Esophagus muscularis mucosa (tissue), 4 donors: ENCODE data around the gene PDE8B. TPM values are rescaled to one million over a fixed set of nuclear protein-coding genes. Genes with fewer than 3 reads are reported as not detected.
A peak's percentile ranks its signal among the peaks of the same experiment; 100 is the strongest.

ENCODE experiments used
- DNase-seq: peaks from one replicate; pipeline ENCODE4 v3.0.0-alpha.2; 2017; ENCODE audit errors: extremely low spot score
- H3K27ac ChIP-seq, 4 donors: fragments of 200-600 bp; sonication (generic); replicated peaks in 1 of 4; 1 replicate in 3 of 4; 2 replicates in 1 of 4; pipeline ENCODE4 v1.5.1; 2016 to 2019; ENCODE audit warnings: mild to moderate bottlenecking in 1 of 4
- H3K27me3 ChIP-seq, 4 donors: fragments of 200-600 bp; sonication (generic); one replicate each; pipeline versions ENCODE4 v1.5.1 to v1.6.0; 2016 to 2019
- H3K36me3 ChIP-seq, 4 donors: fragments of 200-600 bp; sonication (generic); one replicate each; pipeline ENCODE4 v1.5.1; 2016 to 2019
- H3K4me1 ChIP-seq, 4 donors: fragments of 200-600 bp; sonication (generic); one replicate each; pipeline ENCODE4 v1.5.1; 2016 to 2019
- H3K4me3 ChIP-seq, 4 donors: fragments of 200-600 bp; sonication (generic); 1 replicate in 2 of 4; 2 replicates in 2 of 4; pipeline ENCODE4 v1.5.1; 2016 to 2019; ENCODE audit warnings: mild to moderate bottlenecking in 4 of 4, moderate library complexity in 1 of 4
- H3K9me3 ChIP-seq, 4 donors: fragments of 200-600 bp; sonication (generic); 1 replicate in 3 of 4; 2 replicates in 1 of 4; pipeline ENCODE4 v1.5.1; 2016 to 2019
- EP300 ChIP-seq: sonication (generic); formaldehyde crosslinking; IDR thresholded peaks from one replicate; pipeline ENCODE4 v1.6.1; 2017; ENCODE audit warnings: antibody characterized with exemption
- POLR2A ChIP-seq: fragments of 450-650 bp; IDR thresholded peaks from one replicate; pipeline ENCODE4 v1.6.1; 2017; ENCODE audit warnings: antibody characterized with exemption, moderate library complexity, mild to moderate bottlenecking, low read depth
- POLR2AphosphoS5 ChIP-seq, 2 donors: sonication (generic); formaldehyde crosslinking; IDR thresholded peaks; one replicate each; pipeline ENCODE4 v1.6.1; 2017; ENCODE audit warnings: antibody characterized with exemption in 2 of 2
- WGBS: methylation state at CpG from one replicate; pipeline ENCODE4 v1.1.5; 2018; 5-methylcytosine and 5-hydroxymethylcytosine counted together
- intact Hi-C: fragments of 100-400 bp; cut with DNase I; formaldehyde crosslinking; loops from one replicate; pipeline ENCODE4 v1.15.1; 2023
- total RNA-seq, 4 donors: library from RNA; depleted of rRNA; stranded (reverse); fragments of >200 nt; gene quantifications; one replicate each; pipeline versions ENCODE4 v1.1.0 to v1.2.1, GENCODE V29; 2016
- TF ChIP-seq, protein P1 (sequence below), 3 experiments: fragments of 200-600 bp in 2 of 3; fragments of 450-650 bp in 1 of 3; sonication (generic) in 2 of 3; IDR thresholded peaks; one replicate each; pipeline ENCODE4 v1.5.1; 2017 to 2019; ENCODE audit warnings: antibody characterized with exemption in 3 of 3, mild to moderate bottlenecking in 2 of 3, moderate library complexity in 1 of 3

PDE8B gene
- total RNA-seq, 4 donors from 2014 or later, result 0.83 to 7.1 (median 1.5) TPM

DNA sequence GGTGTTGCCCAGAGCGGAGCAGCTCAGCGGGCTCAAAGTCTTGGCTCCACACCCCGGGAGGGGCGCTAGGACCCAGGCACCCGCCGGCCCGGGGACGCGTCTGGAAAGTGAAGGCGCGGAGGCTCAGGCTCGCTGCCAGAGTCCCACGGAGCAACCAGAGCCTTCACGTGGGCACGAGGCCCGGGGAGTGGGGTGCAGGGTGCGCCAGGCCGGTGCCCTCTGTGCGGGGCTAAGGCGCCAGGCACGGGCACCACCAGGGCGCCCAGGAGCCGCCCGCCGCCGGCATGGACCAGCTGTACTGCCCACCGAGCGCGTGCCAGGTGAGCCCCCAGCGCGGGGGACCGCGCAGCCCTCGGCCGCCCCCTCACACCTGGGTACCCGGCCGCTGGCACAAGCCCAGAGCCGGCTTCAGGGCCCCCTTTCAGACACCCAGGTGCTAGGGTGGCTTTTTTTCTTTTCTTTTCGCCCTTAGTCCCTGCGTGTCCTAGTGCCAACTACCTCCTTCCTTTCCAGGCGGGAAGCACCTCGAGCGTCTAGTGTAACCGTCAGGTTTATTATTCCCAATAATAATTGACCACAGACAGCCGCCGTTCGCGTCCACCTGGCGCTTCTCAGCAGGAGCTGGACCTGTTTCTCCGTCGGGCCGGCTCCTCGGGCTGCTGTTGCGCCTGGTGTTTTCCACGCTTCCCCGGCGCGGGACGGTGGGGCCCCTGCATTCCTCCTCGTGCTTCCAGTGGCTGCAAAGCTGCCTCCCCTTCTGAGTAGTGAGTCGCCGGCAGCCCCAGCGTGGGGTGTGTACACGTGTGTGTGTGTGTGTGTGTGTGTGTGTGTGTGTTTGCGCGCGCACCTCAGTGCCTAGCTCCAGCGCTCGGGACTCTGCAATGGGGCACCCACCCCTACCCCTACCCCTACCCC, 30.1 kb upstream of the PDE8B start:
- intact Hi-C loops, result no loop called here
- Histone ChIP-seq H3K27me3 (peaks cover 0 to 43% (median 15%) of the 10 kb centered on the region in 4 donors), H3K36me3 (no peaks in the 10 kb centered on the region), H3K27ac (no peak overlapping the region), H3K9me3 (peaks cover 0 to 4% (median 0%) of the 10 kb centered on the region in 4 donors), H3K4me3 (peak overlapping the region; percentile 48 to 63 (median 56)), H3K4me1 (peaks cover 9 to 17% (median 15%) of the 10 kb centered on the region in 4 donors)
- DNase-seq, result peak; percentile 88
- no peak for TF ChIP-seq POLR2A
- TF ChIP-seq POLR2AphosphoS5 (IDR thresholded peaks at IDR 0.05), result no peak
- TF ChIP-seq, protein P1, sequence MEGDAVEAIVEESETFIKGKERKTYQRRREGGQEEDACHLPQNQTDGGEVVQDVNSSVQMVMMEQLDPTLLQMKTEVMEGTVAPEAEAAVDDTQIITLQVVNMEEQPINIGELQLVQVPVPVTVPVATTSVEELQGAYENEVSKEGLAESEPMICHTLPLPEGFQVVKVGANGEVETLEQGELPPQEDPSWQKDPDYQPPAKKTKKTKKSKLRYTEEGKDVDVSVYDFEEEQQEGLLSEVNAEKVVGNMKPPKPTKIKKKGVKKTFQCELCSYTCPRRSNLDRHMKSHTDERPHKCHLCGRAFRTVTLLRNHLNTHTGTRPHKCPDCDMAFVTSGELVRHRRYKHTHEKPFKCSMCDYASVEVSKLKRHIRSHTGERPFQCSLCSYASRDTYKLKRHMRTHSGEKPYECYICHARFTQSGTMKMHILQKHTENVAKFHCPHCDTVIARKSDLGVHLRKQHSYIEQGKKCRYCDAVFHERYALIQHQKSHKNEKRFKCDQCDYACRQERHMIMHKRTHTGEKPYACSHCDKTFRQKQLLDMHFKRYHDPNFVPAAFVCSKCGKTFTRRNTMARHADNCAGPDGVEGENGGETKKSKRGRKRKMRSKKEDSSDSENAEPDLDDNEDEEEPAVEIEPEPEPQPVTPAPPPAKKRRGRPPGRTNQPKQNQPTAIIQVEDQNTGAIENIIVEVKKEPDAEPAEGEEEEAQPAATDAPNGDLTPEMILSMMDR (IDR thresholded peaks at IDR 0.05), result no peak
- no peak for TF ChIP-seq EP300
- 2% methylated on average over 26 of the region's 69 CpGs for WGBS

- peaks cover 0 to 43% (median 15%) of the 10 kb centered on the region in 4 donors for H3K27me3 ChIP-seq
- H3K9me3 ChIP-seq, result peaks cover 0 to 4% (median 0%) of the 10 kb centered on the region in 4 donors
- peak overlapping the region in 3 of 4 donors; percentile 48 to 63 (median 59) for H3K4me3 ChIP-seq
- DNase-seq, result peak; percentile 80
- 18% methylated on average over 15 of the region's 15 CpGs for WGBS
- no peak for TF ChIP-seq POLR2A
- TF ChIP-seq EP300, result no peak
- TF ChIP-seq, protein P1 (IDR thresholded peaks at IDR 0.05), result no peak
- TF ChIP-seq POLR2AphosphoS5 (IDR thresholded peaks at IDR 0.05), result no peak
- intact Hi-C loops, result no loop called here
- peaks cover 9 to 17% (median 15%) of the 10 kb centered on the region in 4 donors for H3K4me1 ChIP-seq
- no peaks in the 10 kb centered on the region for H3K36me3 ChIP-seq
- no peak overlapping the region for H3K27ac ChIP-seq
These were observed 29.3 kb upstream of the PDE8B start for GRCh38 chr5:77181173-77181572.

- 90% methylated on average over 15 of the region's 15 CpGs for WGBS
- peak; percentile 78 for DNase-seq
- no peak for TF ChIP-seq EP300
- TF ChIP-seq POLR2AphosphoS5 (IDR thresholded peaks at IDR 0.05), result no peak
- TF ChIP-seq POLR2A, result no peak
- TF ChIP-seq, protein P1 (IDR thresholded peaks at IDR 0.05), result no peak
- H3K27me3 ChIP-seq, result peaks cover 0 to 37% (median 15%) of the 10 kb centered on the region in 4 donors
- no peak overlapping the region for H3K27ac ChIP-seq
- intact Hi-C loops, result no loop called here
- peaks cover 0 to 4% (median 0%) of the 10 kb centered on the region in 4 donors for H3K9me3 ChIP-seq
- no peaks in the 10 kb centered on the region for H3K36me3 ChIP-seq
- peaks cover 9 to 17% (median 15%) of the 10 kb centered on the region in 4 donors for H3K4me1 ChIP-seq
- H3K4me3 ChIP-seq, result no peak overlapping the region
These were observed 28.7 kb upstream of the PDE8B start for GRCh38 chr5:77181596-77182304.

- intact Hi-C loops, result no loop called here
- no peak for DNase-seq
These were observed 28.1 kb upstream of the PDE8B start for GRCh38 chr5:77182367-77182766.

More at GRCh38 chr5:77182367-77182766, 28.1 kb upstream of the PDE8B start:
- H3K4me1 ChIP-seq, result peaks cover 9 to 17% (median 15%) of the 10 kb centered on the region in 4 donors
- 100% methylated on average over 1 of the region's 1 CpG for WGBS
- H3K27me3 ChIP-seq, result peaks cover 0 to 37% (median 15%) of the 10 kb centered on the region in 4 donors
- no peak overlapping the region for H3K4me3 ChIP-seq
- no peak for TF ChIP-seq EP300
- TF ChIP-seq, protein P1 (IDR thresholded peaks at IDR 0.05), result no peak
- TF ChIP-seq POLR2AphosphoS5 (IDR thresholded peaks at IDR 0.05), result no peak
- TF ChIP-seq POLR2A, result no peak
- no peaks in the 10 kb centered on the region for H3K36me3 ChIP-seq
- H3K27ac ChIP-seq, result no peak overlapping the region
- peaks cover 0 to 4% (median 0%) of the 10 kb centered on the region in 4 donors for H3K9me3 ChIP-seq
